Measurements from ENCODE around the gene KDM6A. TPM values are rescaled to one million over a fixed set of nuclear protein-coding genes. Genes with fewer than 3 reads are reported as not detected.
"Not testable (repeated sequence)": the region's sequence is repeated elsewhere in the genome, so short reads cannot be mapped to it uniquely, and the experiment has no call there.

KDM6A gene
- total RNA-seq, 6 experiments from 2014 or later: 7.1 to 20.9 (median 15.7) TPM

DNA sequence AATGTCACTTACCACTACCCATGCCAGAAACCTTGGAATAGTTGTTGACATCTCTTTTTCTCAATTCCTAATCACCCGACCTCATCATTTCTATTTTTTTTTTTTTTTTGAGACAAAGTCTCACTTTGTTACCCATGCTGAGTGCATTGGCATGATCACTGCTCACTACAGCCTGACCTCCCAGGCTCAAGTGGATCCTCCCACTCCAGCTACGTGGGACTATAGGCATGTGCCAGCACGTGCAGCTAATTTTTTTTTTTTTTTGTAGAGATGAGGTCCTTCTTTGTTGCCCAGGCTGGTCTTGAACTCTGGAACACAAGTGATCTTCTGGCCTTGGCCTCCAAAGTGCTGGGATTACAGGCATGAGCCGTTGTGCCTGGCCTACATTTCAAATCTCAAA lies 12.0 kb downstream of the KDM6A start:
- no peak for TF ChIP-seq POLR2A (IDR thresholded peaks at IDR 0.05)
- Histone ChIP-seq H3K4me3 (no peak overlapping the region), H3K36me3 (no peaks in the 10 kb centered on the region), H3K27ac (no peak overlapping the region), H3K27me3 (no peaks in the 10 kb centered on the region), H3K9me3 (no peaks in the 10 kb centered on the region), H3K4me1 (peaks cover 0 to 23% (median 3%) of the 10 kb centered on the region in 4 donors)
- ATAC-seq (no peak), DNase-seq (no peak)
- intact Hi-C loops (cut with DNase I): no loop called here
- 24% methylated on average over 3 of the region's 4 CpGs for WGBS (ENCODE audit: insufficient coverage, low coverage, low lambda C conversion rate, missing lambda C conversion rate)

DNA sequence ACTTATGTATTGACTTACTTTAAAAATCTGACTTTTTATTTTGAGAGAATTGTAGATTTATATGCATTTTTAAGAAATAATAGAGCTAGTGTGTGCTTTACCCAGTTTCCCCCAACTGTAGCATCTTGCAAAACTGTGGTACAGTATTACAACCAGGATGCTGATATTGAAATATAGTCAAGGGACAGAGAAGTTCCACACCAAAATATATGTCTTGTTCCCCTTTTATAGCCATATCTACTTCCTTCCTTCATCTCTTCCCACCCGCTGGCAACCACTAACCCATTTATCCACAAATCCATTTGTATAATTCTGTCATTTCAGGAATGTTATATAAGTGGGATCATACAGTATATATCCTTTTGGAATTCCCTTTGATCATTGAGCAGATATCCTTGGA lies 16.8 kb downstream of the KDM6A start:
- H3K36me3 ChIP-seq: no peaks in the 10 kb centered on the region
- no peaks in the 10 kb centered on the region for H3K9me3 ChIP-seq
- no peak for DNase-seq
- H3K27ac ChIP-seq: no peak overlapping the region
- intact Hi-C loops (cut with DNase I): no loop called here
- peaks cover 0 to 14% (median 0%) of the 10 kb centered on the region in 4 donors for H3K4me1 ChIP-seq
- WGBS (ENCODE audit: insufficient coverage, low coverage, low lambda C conversion rate, missing lambda C conversion rate): 80% methylated on average over 1 of the region's 1 CpG
- no peaks in the 10 kb centered on the region for H3K27me3 ChIP-seq
- TF ChIP-seq, protein P1, sequence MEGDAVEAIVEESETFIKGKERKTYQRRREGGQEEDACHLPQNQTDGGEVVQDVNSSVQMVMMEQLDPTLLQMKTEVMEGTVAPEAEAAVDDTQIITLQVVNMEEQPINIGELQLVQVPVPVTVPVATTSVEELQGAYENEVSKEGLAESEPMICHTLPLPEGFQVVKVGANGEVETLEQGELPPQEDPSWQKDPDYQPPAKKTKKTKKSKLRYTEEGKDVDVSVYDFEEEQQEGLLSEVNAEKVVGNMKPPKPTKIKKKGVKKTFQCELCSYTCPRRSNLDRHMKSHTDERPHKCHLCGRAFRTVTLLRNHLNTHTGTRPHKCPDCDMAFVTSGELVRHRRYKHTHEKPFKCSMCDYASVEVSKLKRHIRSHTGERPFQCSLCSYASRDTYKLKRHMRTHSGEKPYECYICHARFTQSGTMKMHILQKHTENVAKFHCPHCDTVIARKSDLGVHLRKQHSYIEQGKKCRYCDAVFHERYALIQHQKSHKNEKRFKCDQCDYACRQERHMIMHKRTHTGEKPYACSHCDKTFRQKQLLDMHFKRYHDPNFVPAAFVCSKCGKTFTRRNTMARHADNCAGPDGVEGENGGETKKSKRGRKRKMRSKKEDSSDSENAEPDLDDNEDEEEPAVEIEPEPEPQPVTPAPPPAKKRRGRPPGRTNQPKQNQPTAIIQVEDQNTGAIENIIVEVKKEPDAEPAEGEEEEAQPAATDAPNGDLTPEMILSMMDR (IDR thresholded peaks at IDR 0.05): no peak
- no peak for TF ChIP-seq POLR2A (IDR thresholded peaks at IDR 0.05)
- no peak for ATAC-seq
- no peak overlapping the region for H3K4me3 ChIP-seq

DNA sequence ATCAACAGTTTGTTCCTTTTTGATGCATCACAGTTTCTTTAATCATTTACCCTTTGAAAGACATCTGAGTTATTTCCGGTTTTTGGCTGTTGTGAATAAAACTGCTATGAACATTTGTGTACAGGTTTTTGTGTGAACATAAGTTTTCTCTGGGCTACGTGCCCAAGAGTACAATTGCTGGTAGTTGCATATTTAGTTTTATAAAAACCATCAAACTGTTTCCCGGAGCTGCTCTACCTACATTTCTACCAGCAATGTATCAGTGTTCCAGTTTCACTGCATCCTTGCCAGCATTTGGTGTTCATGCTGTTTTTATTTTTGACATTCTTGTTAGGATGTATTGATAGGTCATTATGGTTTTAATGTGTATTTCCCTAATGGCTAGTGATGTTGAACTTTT lies 17.3 kb downstream of the KDM6A start:
- 32% methylated on average over 3 of the region's 3 CpGs for whole genome bisulfite sequencing (ENCODE audit: insufficient coverage, low coverage, low lambda C conversion rate, missing lambda C conversion rate)
- H3K27ac ChIP-seq: no peak overlapping the region
- no peak overlapping the region for H3K4me3 ChIP-seq
- no peaks in the 10 kb centered on the region for H3K36me3 ChIP-seq
- TF ChIP-seq, protein P1 (IDR thresholded peaks at IDR 0.05): no peak
- no peak for TF ChIP-seq POLR2A (IDR thresholded peaks at IDR 0.05)
- intact Hi-C loops (cut with DNase I): no loop called here
- H3K9me3 ChIP-seq: no peaks in the 10 kb centered on the region
- H3K27me3 ChIP-seq: no peaks in the 10 kb centered on the region
- H3K4me1 ChIP-seq: peaks cover 0 to 14% (median 0%) of the 10 kb centered on the region in 4 donors
- DNase-seq: no peak
- no peak for ATAC-seq

DNA sequence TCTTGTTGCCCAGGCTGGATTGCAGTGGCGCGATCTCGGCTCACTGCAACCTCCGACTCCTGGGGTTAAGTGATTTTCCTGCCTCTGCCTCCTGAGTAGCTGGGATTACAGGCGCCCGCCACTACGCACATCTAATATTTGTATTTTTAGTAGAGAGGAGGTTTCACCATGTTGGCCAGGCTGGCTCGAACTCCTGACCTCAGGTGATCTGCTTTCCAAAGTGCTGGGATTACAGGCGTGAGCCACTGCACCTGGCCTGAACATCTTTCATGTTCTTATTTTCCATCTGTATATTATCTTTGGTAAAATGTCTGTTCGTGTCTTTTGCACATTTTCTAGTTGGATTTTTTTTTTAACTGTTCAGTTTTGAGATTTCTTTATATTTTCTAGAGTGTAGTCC lies 17.7 kb downstream of the KDM6A start:
- intact Hi-C loops (cut with DNase I); H3K36me3 ChIP-seq; H3K4me3 ChIP-seq; H3K9me3 ChIP-seq; ATAC-seq; DNase-seq; H3K27me3 ChIP-seq; H3K27ac ChIP-seq: not testable (repeated sequence)
- peaks cover 0 to 18% (median 0%) of the 10 kb centered on the region in 4 donors for H3K4me1 ChIP-seq
- WGBS (ENCODE audit: insufficient coverage, low coverage, low lambda C conversion rate, missing lambda C conversion rate): 70% methylated on average over 5 of the region's 10 CpGs

DNA sequence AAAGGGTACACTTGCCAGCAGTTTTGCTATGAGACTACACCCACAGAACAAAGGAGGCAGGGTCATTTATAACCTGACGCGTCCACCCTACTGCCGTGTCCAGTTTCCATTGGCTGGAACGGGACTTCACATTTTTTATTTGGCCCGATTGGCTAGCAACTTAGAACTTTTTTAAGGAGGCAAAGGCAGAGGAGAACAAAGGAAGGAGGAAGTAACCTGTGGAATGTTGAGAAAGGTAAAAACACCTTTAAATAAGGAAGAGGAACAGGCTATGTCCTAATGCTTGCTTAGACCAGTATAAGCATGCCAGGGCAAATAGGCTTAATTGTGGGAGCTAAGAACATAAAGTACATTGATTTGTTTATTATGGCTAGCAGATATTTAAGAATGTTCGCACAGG lies 18.7 kb downstream of the KDM6A start:
- no peak for TF ChIP-seq POLR2A (IDR thresholded peaks at IDR 0.05)
- TF ChIP-seq, protein P1 (IDR thresholded peaks at IDR 0.05): no peak
- ATAC-seq: no peak
- 95% methylated on average over 6 of the region's 6 CpGs for WGBS (ENCODE audit: insufficient coverage, low coverage, low lambda C conversion rate, missing lambda C conversion rate)
- no peaks in the 10 kb centered on the region for H3K36me3 ChIP-seq
- H3K4me3 ChIP-seq: no peak overlapping the region
- no peak for DNase-seq
- intact Hi-C loops (cut with DNase I): no loop called here
- no peaks in the 10 kb centered on the region for H3K9me3 ChIP-seq
- H3K4me1 ChIP-seq: peaks cover 0 to 20% (median 0%) of the 10 kb centered on the region in 4 donors
- H3K27ac ChIP-seq: no peak overlapping the region
- H3K27me3 ChIP-seq: no peaks in the 10 kb centered on the region

DNA sequence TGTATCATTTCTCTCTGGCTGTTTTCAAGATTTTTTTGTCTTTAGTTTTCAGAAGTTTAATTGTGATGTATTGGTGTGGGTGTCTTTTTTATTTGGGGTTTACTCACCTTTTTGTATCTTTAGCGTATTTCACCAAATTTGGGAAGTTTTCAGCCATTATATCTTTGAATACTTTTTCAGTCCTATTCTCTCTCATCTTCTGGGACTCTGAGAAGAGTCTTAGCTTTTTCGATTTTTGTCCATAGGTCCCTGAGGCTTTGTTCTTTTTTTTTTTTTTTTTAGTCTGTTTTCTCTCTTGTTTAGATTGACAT lies 23.8 kb downstream of the KDM6A start:
- no peak overlapping the region for H3K27ac ChIP-seq
- H3K27me3 ChIP-seq: no peaks in the 10 kb centered on the region
- DNase-seq: no peak
- 100% methylated on average over 1 of the region's 2 CpGs for WGBS (ENCODE audit: insufficient coverage, low coverage, low lambda C conversion rate, missing lambda C conversion rate)
- no peak overlapping the region for H3K4me3 ChIP-seq
- no peaks in the 10 kb centered on the region for H3K36me3 ChIP-seq
- no peaks in the 10 kb centered on the region for H3K9me3 ChIP-seq
- intact Hi-C loops (cut with DNase I): no loop called here
- ATAC-seq: no peak
- H3K4me1 ChIP-seq: peaks cover 0 to 22% (median under 1%) of the 10 kb centered on the region in 4 donors
- no peak for TF ChIP-seq POLR2A (IDR thresholded peaks at IDR 0.05)
- TF ChIP-seq, protein P1 (IDR thresholded peaks at IDR 0.05): no peak

Data from right lobe of liver (tissue), 6 donors.